GM12878 (cell line): ENCODE data around the gene CHAF1A. TPM values are rescaled to one million over a fixed set of nuclear protein-coding genes. Genes with fewer than 3 reads are reported as not detected.

Source experiments
- ATF2 ChIP-seq: IDR thresholded peaks from 2 replicates; pipeline ENCODE4 v1.6.1; 2012; ENCODE audit warnings: low read length, inconsistent platforms
- BCL11A ChIP-seq: IDR thresholded peaks from 2 replicates; pipeline ENCODE4 v1.6.1; 2011; ENCODE audit warnings: low read depth, low read length
- CEBPB ChIP-seq, 2 experiments: fragments of 150-350 bp in 1 of 2; IDR thresholded peaks; 2 replicates each; pipeline ENCODE4 v1.6.1; 2012 to 2014; ENCODE audit warnings: low read depth in 2 of 2, low read length in 2 of 2, borderline replicate concordance in 1 of 2, inconsistent platforms in 1 of 2
- CREB1 ChIP-seq: IDR thresholded peaks from 2 replicates; pipeline ENCODE4 v1.6.1; 2012; ENCODE audit warnings: low read depth, mild to moderate bottlenecking, inconsistent platforms
- EGR1 ChIP-seq, 2 experiments: IDR thresholded peaks; 1 replicate in 1 of 2; 2 replicates in 1 of 2; pipeline ENCODE4 v1.6.1; 2011 to 2012; ENCODE audit warnings: low read depth in 2 of 2, low read length in 2 of 2, borderline replicate concordance in 1 of 2, mild to moderate bottlenecking in 1 of 2, moderate library complexity in 1 of 2
- ETV6 ChIP-seq, 2 experiments: fragments of 450-650 bp in 1 of 2; IDR thresholded peaks in 1 of 2; conservative IDR thresholded peaks in 1 of 2; 2 replicates each; pipeline ENCODE4 v1.6.1; 2014; ENCODE audit warnings: antibody characterized with exemption in 1 of 2, borderline replicate concordance in 1 of 2, low read depth in 1 of 2, mild to moderate bottlenecking in 1 of 2, moderate library complexity in 1 of 2
- HSF1 ChIP-seq: fragments of 150-350 bp; IDR thresholded peaks from 2 replicates; pipeline ENCODE4 v1.6.1; 2014; ENCODE audit warnings: mild to moderate bottlenecking, low read depth, low read length
- MEF2A ChIP-seq: IDR thresholded peaks from 2 replicates; pipeline ENCODE4 v1.6.1; 2011; ENCODE audit warnings: low read depth, mild to moderate bottlenecking, low read length, moderate library complexity; ENCODE audit not compliant: insufficient read depth
- NFIC ChIP-seq: IDR thresholded peaks from 2 replicates; pipeline ENCODE4 v1.6.1; 2012; ENCODE audit warnings: low read depth, mild to moderate bottlenecking, inconsistent platforms, low read length, moderate library complexity
- NFYA ChIP-seq: IDR thresholded peaks from 2 replicates; pipeline ENCODE4 v1.6.1; 2011; ENCODE audit warnings: low read depth, mild to moderate bottlenecking, low read length, improper control_type of control experiment, borderline replicate concordance
- PAX5 ChIP-seq: IDR thresholded peaks from 2 replicates; pipeline ENCODE4 v1.6.1; 2011; ENCODE audit warnings: low read depth, low read length, borderline replicate concordance
- RELA ChIP-seq: fragments of 450-650 bp; IDR thresholded peaks from 2 replicates; pipeline ENCODE4 v1.8.0; 2014; ENCODE audit warnings: borderline replicate concordance; ENCODE audit not compliant: partially characterized antibody
- SMAD5 ChIP-seq: IDR thresholded peaks from 2 replicates; pipeline ENCODE4 v1.6.1; 2016; ENCODE audit warnings: antibody characterized with exemption, low read depth
- SREBF1 ChIP-seq: IDR thresholded peaks from 2 replicates; pipeline ENCODE4 v1.6.1; 2012; ENCODE audit warnings: mild to moderate bottlenecking, low read length
- TARDBP ChIP-seq: IDR thresholded peaks from 2 replicates; pipeline ENCODE4 v1.6.1; 2016; ENCODE audit warnings: borderline replicate concordance
- TCF7 ChIP-seq: IDR thresholded peaks from 2 replicates; pipeline ENCODE4 v1.6.1; 2014; ENCODE audit warnings: antibody characterized with exemption, borderline replicate concordance
- USF1 ChIP-seq: IDR thresholded peaks from 2 replicates; pipeline ENCODE4 v1.6.1; 2011; ENCODE audit warnings: borderline replicate concordance, low read depth, mild to moderate bottlenecking, moderate library complexity, mixed read lengths, low read length; ENCODE audit not compliant: insufficient read depth; ENCODE audit errors: extremely low read length
- ZBED1 ChIP-seq: IDR thresholded peaks from 2 replicates; pipeline ENCODE4 v1.6.1; 2016; ENCODE audit warnings: borderline replicate concordance
- ZNF24 ChIP-seq: fragments of 450-650 bp; IDR thresholded peaks from 2 replicates; pipeline ENCODE4 v1.6.1; 2017; ENCODE audit warnings: antibody characterized with exemption, mild to moderate bottlenecking
- polyA plus RNA-seq, 11 experiments: library from polyadenylated mRNA; depleted of rRNA in 4 of 11; unstranded in 6 of 11; stranded (reverse) in 5 of 11; fragments of >200 nt; fragmentation: Nextera tagmentation in 4 of 11; fragmentation: Illumina TruSeq in 1 of 11; extraction: Ambion mirVana in 4 of 11; extraction: Trizol in 1 of 11; gene quantifications; 1 replicate in 1 of 11; 2 replicates in 10 of 11; pipeline versions ENCODE4 v1.2.1 to v1.2.3, GENCODE V29; 2011 to 2016; ENCODE audit warnings: inconsistent platforms in 2 of 11, missing spikeins in 2 of 11, low read depth in 1 of 11
- total RNA-seq, 4 experiments: library from RNA; depleted of rRNA in 3 of 4; stranded (reverse); fragments of >200 nt in 3 of 4; fragmentation: Illumina TruSeq in 1 of 4; extraction: Trizol in 1 of 4; gene quantifications; 2 replicates each; pipeline versions ENCODE4 v1.2.1 to v1.2.3, GENCODE V29; 2013 to 2021
- TF ChIP-seq, protein P1 (sequence below): fragments of 450-650 bp; IDR thresholded peaks from 2 replicates; pipeline ENCODE4 v1.6.1; 2016; ENCODE audit warnings: mild to moderate bottlenecking, moderate library complexity, borderline replicate concordance

CHAF1A gene
- total and polyA plus RNA-seq, 10 of the 15 experiments (the other 5 are each of a cell fraction or from before 2014, with no cell fraction given), result 1.3 to 69.1 (median 34.2) TPM

- peak; percentile 95 for TF ChIP-seq USF1
- TF ChIP-seq NFYA, result peak; percentile 4; the same call in 1 of the 2 replicates
- no peak for TF ChIP-seq MEF2A
- TF ChIP-seq CREB1, result peak; percentile 37; the same call in 1 of the 2 replicates
- TF ChIP-seq HSF1, result no peak
- TF ChIP-seq EGR1 (IDR thresholded peaks at IDR 0.05; ENCODE audit: borderline replicate concordance in 1 of 2, low read depth in 2 of 2, low read length in 2 of 2), result no peak
- TF ChIP-seq BCL11A, result no peak
- TF ChIP-seq ZBED1, result no peak
- TF ChIP-seq, protein P1, sequence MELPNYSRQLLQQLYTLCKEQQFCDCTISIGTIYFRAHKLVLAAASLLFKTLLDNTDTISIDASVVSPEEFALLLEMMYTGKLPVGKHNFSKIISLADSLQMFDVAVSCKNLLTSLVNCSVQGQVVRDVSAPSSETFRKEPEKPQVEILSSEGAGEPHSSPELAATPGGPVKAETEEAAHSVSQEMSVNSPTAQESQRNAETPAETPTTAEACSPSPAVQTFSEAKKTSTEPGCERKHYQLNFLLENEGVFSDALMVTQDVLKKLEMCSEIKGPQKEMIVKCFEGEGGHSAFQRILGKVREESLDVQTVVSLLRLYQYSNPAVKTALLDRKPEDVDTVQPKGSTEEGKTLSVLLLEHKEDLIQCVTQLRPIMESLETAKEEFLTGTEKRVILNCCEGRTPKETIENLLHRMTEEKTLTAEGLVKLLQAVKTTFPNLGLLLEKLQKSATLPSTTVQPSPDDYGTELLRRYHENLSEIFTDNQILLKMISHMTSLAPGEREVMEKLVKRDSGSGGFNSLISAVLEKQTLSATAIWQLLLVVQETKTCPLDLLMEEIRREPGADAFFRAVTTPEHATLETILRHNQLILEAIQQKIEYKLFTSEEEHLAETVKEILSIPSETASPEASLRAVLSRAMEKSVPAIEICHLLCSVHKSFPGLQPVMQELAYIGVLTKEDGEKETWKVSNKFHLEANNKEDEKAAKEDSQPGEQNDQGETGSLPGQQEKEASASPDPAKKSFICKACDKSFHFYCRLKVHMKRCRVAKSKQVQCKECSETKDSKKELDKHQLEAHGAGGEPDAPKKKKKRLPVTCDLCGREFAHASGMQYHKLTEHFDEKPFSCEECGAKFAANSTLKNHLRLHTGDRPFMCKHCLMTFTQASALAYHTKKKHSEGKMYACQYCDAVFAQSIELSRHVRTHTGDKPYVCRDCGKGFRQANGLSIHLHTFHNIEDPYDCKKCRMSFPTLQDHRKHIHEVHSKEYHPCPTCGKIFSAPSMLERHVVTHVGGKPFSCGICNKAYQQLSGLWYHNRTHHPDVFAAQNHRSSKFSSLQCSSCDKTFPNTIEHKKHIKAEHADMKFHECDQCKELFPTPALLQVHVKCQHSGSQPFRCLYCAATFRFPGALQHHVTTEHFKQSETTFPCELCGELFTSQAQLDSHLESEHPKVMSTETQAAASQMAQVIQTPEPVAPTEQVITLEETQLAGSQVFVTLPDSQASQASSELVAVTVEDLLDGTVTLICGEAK, result peak; percentile 84; the same call in 1 of the 2 replicates
- no peak for TF ChIP-seq TCF7
- 0 out of 2 replicates have a peak, but pooled peaks have one; percentile 55 for TF ChIP-seq SMAD5
- TF ChIP-seq NFIC, result no peak
- TF ChIP-seq CEBPB (IDR thresholded peaks at IDR 0.05; ENCODE audit: borderline replicate concordance in 1 of 2, low read depth in 2 of 2, low read length in 2 of 2), result no peak
- TF ChIP-seq ZNF24, result no peak
- TF ChIP-seq TARDBP, result no peak
- TF ChIP-seq PAX5, result peak; percentile 81; the same call in 1 of the 2 replicates
- TF ChIP-seq ATF2, result no peak
- peak; percentile 79 for TF ChIP-seq RELA
- no peak for TF ChIP-seq SREBF1
- TF ChIP-seq ETV6 (conservative IDR thresholded peaks at IDR 0.05 in 1 of 2, IDR thresholded peaks at IDR 0.05 in 1 of 2; ENCODE audit: borderline replicate concordance in 1 of 2, low read depth in 1 of 2), result no peak
These were observed 69.1 kb downstream of the CHAF1A start (continued) for GRCh38 chr19:4471403-4472173.
